Stimulated activated CD4-positive, alpha-beta T cell treated with anti-CD3 and anti-CD28 coated beads, Interleukin-2, amount 100 ng/mL, for 48 hours (primary cell): ENCODE data around the gene RPUSD1.
"Not testable (repeated sequence)": the region's sequence is repeated elsewhere in the genome, so short reads cannot be mapped to it uniquely, and the experiment has no call there.

Source experiments
- DNase-seq, 2 donors: peaks; one replicate each; pipeline ENCODE4 v3.0.0-alpha.2; 2020

Gene RPUSD1

DNA sequence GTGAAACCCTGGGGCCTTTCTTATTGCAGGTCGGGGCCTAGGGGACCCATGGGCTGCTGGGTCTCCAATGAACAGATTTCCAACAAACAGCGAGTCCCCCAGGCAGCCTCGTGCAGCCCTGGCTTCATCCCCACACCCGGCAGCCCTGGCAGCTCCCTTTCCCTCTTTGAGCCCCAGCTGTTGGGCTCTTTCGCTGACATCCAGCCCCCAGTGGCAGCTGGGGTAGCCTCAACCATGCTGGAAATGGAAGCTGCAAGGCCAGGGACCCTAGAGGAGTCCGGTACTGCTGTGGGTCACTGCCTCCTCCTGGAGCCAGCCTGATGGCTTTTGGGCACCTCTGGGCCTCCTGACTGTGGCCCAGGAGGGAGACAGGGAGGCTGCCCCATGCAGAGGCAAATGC is 5.9 kb downstream of the RPUSD1 start:
- DNase-seq, result no peak

DNA sequence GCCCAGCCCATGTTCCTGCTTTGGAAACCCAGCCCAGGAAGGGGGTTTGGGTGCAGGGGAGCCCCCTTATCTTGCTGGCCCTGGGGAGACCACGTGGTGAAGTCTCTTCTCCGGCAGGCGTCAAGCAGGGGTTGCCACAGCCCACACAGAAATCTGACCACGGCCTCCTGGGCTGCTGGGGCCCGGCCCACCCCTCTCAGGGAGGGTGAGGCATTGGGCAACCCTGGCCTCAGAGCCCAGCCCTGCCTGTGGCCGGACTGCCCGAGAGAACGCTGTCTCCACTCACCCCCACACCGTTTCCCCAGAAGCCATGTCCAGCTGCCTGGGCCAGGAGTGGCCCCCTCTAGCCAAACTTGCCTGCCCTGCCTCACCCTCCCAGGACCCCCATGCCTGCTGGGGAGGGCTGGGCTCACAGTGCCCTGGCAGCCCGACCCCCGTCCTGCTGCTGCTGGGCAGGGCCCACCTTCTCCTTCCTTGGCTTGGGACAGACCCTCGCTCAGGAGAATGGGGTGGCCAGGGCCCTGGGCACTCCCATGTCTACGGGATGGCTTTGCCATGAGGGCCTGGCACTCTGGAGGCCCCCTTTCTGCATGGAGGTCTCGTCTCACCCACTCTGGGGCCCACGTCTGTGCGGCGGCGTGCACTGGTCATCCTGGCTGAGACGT is 6.7 kb downstream of the RPUSD1 start:
- no peak for DNase-seq

DNA sequence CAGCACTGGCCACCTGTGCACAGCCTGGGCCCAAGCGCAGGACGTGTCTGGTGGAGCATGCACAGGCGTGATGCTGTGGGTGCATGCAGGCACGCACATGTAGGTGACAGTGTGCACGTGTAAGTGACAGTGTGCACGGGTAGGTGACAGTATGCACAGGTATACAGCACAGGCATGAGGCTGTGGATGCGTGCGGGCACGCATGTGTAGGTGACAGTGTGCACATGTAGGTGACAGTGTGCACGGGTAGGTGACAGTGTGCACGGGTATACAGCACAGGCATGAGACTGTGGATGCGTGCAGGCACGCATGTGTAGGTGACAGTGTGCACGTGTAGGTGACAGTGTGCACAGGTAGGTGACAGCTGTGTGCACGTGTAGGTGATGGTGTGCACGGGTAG is 7.9 kb downstream of the RPUSD1 start:
- DNase-seq, result no peak

DNA sequence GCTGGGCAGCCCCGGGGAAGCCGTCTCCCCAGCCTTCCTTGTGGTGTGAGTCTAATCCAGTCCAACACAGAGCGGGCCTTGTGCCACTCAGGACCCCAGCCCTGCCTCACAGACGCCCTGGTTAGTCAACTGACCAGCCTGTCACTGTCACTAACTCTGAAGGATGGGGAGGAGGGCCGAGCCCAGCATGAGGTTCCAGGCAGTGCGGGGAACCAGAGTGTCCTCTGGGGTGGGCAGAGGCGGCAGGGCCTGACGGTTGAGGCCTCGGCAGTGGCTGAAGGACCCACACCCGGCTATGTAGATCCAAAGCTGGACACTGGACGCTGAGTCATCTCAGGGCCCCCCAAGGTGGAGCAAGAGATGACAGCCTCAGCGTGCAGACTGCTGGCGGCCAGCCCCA is 8.6 kb downstream of the RPUSD1 start:
- no peak for DNase-seq

DNA sequence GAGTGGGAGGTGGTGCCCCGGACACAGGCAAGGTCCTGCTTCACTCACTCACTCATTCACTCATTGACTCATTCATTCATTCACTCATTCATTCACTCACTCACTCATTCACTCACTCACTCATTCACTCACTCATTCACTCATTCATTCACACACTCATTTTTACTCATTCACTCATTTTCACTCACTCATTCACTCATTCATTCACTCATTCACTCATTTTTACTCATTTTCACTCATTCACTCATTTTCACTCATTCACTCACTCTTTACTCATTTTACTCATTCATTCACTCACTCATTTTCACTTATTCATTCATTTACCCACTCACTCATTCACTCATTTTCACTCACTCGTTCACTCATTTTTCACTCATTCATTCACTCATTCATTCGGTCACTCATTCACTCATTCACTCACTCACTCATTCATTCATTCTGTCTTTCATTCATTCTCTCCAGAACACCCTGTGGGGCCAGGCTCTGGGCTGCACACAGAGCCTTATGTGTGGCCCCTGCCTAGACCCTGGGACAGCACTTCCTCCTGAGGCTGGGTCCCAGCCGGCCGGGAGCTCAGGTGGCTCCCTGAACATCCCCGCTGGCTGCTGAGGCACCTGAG is 9.2 kb downstream of the RPUSD1 start:
- no peak for DNase-seq

DNA sequence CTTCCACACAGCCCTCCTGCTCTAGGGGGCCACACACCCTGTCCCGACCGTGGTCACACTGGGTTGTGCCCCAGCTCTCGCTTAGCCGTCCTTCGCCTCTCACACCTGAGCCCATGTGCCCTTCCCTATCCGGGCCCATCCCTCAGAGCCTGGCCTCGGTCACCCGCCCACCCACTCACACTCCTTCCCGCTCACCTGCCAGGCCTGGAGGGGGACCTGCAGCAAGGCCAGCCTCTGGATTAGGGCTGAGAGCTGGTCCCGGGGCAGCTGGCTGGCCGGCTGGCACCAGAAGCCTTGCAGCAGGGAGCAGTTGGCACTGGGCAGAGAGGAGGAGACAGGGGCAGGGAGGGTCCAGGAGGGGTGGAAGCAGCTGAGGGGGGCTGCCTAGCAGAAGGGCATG is 9.7 kb downstream of the RPUSD1 start:
- no peak for DNase-seq

DNA sequence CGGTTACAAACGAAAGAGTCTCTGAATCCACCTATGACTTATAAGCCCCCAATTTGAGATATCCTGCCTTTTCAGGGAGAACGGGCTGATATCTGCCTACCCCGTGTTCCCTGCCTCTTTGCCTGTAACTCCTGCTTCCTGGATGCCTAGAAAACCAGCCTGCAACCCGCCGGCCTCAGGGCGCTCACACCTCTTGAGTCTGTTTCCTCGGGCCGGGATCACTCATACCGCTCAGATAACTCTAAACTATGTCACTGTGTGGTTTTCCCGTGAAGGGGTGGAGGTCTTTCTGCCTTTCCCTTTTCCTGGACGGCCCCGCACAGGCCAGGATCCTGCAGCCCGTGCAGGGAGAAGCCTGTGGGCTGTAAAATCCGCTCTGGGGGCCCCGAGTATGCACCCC is 10.4 kb downstream of the RPUSD1 start:
- DNase-seq, result no peak

DNA sequence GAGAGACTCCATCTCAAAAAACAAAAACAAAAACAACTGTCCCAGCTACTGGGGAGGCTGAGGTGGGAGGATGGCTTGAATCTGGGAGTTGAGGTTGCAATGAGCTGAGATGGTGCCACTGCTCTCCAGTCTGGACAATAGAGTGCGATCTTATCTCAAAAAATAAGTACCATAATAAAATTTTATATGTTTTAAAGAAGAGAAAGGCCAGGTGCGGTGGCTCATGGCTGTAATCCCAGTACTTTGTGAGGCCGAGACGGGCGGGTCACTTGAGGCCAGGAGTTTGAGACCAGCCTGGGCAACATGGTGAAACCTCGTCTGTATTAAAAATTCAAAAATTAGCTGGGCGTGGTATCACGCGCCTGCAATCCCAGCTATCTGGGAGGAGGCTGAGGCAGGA is 11.4 kb downstream of the RPUSD1 start:
- no peak for DNase-seq

DNA sequence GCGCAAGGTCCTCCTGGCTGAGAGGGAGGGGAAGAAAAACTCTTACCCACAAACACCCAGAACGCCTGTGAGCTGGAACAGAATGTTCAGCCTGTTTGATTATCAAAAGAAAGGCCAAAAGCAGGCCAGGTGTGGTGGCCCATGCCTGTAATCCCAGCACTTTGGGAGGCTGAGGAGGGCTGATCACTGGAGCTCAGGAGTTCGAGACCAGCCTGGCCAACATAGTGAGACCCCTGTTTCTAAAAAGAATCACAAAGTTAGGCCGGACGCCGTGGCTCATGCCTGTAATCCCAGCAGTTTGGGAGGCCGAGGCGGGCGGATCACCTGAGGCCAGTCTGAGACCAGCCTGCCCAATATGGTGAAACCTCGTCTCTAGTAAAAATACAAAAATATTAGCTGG is 11.9 kb downstream of the RPUSD1 start:
- DNase-seq, result not testable (repeated sequence)

DNA sequence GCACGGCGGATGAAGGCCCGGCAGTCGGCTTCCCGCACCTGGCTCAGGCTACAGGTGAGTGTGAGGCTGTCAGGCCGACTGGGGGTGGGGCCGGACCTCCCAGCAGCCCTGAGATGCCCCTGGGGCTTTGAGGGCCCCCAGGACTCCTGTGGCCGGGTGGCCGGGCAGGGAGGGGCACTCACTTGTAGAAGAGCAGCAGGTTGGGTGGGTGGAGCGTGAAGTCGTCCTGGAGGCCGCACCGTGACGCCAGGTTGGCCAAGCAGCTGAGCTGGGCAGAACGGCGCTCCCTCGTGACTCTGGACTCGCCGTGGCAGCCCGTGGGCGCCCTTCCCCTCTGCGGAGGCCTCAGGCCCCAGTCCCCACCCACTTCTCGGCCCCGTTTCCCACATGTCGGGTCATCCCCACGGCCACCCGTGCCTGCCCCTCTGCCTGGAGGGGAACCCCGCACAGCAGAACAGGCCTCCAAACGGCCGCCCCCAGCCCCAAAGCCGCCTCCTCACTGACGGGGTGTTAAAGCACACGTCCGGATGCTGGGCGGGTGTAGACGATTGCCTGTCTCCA is 12.9 kb downstream of the RPUSD1 start:
- no peak for DNase-seq

DNA sequence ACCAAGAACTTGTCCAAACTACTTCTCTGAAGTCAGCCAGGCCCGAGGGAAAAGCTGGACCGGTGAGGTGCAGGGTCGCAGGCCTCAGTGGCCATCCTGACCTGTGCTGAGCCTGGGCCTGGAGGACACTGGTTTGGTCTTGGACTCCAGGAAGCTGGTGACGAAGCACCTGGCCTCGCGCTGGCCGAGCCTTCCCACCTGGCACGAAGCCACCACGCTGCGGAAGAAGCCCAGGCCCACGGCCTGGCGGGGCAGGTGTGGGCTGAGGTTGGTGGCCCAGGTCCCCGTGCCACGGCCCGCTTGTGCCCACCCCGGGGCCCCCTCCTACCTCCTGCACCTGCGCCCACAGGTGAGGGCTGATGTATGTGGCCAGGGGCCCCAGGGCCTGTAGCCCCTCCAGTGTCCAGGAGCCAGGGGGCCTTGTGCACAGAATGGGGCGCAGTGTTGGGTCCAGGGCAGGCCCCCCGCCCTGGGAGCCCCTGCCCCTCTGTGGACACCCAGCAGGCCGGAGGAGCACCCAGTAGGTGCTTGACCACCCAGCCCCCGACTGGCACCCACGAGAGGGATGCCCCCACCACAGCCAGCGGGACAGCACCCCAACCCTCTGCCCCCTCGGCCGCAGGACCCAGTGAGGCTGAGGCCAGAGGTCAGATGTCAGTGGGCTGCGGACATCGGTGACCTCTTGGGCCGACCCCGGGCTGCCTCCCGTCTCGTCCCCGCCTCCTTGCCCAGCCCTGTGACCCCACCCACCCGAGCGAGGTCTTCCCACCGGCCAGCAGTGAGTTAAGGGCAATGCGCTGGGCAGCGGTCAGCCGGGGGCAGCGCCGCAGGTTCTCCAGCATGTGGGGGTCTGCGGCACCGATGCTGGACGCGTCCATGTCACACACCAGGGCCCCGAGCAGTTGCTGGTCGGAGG is 13.8 kb downstream of the RPUSD1 start:
- no peak for DNase-seq

DNA sequence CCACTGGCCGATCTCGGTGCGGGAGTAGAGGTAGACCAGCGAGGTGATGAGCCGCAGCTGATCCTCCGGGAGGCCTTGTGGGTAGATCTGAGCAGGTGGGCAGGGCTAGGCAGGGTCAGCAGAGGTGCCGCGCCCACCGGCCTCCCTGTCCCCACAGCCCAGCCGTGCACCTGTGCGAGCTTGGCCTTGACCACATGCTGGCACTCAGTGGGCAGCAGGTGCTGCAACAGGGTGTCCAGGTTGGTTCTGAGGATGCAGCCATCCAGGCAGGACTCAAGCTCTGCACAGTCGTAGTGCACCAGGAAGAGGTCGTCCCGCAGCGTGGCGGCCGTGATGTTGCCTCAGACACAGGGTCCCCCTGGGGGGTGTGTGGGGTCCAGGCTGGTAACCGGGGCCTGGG is 15.2 kb downstream of the RPUSD1 start:
- DNase-seq, result no peak

DNA sequence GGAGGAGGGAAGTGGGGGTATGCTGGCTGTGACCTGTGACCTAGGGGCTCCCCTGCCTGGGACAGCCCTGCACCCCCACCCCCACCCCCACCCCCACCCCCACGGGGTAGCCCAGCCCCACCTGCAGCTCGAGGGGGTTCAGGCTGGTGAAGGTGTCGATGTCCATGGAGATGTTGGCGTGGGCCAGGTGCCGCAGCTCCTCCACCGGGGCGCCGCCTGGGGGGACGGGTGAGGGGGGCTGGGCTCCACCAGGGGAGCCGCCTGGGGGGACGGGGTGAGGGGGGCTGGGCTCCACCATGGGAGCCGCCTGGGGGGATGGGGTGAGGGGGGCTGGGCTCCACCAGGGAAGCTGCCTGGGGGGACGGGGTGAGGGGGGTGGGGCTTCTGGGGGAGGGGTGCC is 17.8 kb downstream of the RPUSD1 start:
- no peak for DNase-seq

DNA sequence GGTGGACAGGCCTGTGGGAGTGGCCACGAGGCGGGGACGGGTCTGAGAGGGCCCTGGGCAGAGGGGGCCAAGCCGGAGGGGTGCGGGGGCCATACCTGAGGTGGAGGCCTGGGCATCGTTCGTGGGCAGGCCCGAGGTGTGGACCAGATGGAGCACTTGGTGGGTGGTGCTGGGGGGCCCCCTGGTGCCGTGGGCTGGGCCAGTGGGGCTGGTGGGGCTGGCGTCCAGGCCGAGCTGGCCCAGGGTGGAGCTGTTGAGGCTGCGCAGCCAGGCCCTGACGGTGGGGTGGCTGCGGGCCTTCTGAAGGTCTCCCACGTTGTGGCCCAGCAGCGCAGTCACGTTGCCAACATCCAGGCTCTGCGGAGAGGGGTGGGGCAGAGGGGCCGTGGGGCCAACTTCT is 18.2 kb downstream of the RPUSD1 start:
- DNase-seq, result no peak

DNA sequence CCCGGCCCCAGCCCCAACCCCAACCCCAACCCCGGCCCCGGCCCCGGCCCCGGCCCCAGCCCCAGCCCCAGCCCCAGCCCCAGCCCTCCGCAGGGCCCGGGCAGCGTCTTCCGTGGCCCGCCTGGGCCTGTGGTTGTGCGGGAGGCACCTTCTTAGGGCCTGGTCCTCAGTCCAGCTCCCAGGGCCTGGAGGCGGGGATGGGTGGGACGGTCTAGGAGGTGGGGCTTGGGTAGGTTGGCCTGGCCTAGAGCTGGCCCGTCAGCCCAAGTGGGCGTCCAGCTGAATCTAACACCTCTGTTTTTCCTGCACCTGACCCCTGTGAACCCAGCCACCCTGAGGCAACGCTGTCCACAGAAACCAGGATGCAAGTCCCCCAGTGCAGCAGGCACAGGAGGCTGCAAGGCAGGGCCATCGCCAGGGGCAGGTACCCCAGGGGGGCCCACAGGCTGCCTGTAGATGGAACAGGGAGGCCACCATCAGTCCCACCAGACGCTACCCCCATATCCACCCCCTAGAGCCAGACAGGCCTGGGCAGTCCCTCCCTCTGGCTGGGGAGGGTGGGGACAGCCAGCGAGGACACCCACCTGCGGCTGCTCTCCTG is 18.9 kb downstream of the RPUSD1 start:
- DNase-seq, result no peak

DNA sequence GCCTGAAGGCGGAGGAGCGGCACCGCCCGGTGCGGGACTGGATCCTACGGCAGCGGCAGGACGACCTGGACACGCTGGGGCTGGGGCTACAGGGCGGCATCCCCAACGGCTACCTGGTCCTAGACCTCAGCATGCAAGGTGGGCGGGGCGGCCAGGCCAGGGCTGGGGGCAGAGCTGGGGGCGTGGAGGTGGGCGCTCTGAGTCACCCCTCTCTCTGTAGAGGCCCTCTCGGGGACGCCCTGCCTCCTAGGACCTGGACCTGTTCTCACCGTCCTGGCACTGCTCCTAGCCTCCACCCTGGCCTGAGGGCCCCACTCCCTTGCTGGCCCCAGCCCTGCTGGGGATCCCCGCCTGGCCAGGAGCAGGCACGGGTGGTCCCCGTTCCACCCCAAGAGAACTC is 19.8 kb downstream of the RPUSD1 start:
- no peak for DNase-seq

DNA sequence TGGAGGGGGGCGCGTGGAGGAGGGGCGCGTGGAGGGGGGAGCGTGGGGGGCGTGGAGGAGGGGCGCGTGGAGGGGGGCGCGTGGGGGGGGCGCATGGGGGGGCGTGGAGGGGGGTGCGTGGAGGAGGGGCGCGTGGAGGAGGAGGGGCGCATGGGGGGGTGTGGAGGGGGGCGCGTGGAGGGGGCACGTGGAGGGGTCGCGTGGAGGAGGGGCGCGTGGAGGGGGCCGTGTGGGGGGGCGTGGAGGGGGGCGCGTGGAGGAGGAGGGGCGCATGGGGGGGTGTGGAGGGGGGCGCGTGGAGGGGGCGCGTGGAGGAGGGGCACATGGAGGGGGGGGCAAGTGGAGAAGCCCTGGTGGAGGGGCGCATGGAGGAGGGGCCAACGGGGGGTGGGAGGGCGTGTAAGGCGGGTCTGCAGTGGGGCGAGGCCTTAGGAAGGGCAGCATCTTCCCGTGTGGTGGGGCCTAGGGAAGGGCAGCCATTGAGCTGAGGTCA is 20.4 kb downstream of the RPUSD1 start:
- DNase-seq, result no peak

DNA sequence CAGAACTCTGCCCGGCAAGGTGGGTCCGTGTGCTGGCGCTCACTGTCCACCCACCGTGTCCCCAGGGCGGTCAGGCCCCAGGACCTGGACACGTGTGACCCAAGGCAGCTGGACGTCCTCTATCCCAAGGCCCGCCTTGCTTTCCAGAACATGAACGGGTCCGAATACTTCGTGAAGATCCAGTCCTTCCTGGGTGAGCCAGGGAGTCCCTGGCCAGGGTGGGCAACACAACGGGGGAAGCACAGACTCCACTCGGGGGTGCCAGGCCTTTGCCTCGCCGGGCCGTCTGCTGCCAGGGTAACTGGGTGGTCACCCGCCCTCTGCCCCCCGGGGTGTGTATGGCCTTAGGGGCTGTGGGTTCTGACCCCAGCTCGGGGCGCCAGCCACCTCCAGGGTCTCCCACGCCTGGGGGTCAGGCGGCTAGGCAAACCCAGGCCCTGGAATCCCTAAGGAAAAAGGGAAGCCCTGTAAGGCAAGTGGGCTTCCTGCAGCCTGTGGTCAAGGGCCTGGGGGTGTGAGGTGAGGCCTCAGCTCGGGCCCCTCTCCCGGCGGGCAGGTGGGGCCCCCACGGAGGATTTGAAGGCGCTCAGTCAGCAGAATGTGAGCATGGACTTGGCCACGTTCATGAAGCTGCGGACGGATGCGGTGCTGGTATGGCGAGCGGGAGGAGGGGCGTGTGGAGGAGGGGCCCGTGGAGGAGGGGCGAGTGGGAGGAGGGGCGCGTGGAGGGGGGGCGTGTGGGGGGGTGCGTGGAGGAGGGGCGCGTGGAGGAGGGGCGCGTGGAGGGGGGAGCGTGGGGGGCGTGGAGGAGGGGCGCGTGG is 21.2 kb downstream of the RPUSD1 start:
- no peak for DNase-seq

DNA sequence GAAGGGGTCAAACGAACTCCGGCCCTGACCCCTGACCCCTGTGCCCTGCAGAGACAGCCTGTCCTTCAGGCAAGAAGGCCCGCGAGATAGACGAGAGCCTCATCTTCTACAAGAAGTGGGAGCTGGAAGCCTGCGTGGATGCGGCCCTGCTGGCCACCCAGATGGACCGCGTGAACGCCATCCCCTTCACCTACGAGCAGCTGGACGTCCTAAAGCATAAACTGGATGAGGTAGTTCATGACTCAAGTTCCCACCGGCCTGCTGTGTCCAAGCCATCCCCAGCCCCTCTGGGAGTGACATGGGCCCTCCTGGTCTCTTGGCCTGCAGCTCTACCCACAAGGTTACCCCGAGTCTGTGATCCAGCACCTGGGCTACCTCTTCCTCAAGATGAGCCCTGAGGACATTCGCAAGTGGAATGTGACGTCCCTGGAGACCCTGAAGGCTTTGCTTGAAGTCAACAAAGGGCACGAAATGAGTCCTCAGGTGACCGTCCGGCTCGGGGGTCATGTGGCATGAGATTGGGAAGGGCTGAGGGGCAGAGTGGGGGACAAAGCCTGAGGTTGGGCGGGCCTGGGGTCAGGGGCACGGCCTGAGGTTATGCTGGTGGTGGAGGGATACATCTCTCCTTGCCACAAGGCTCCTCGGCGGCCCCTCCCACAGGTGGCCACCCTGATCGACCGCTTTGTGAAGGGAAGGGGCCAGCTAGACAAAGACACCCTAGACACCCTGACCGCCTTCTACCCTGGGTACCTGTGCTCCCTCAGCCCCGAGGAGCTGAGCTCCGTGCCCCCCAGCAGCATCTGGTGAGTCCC is 22.0 kb downstream of the RPUSD1 start:
- no peak for DNase-seq

DNA sequence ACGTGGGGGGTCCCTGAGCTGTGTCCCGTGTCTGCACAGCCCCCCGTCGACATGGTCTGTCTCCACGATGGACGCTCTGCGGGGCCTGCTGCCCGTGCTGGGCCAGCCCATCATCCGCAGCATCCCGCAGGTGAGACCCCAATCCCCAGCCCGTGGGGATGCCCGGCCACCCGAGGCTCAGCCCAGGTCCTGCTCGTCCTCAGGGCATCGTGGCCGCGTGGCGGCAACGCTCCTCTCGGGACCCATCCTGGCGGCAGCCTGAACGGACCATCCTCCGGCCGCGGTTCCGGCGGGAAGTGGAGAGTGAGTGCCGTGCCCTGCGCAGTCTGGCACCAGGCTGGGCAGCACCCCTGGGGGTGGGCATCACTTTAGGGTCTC is 22.7 kb downstream of the RPUSD1 start:
- no peak for DNase-seq

DNA sequence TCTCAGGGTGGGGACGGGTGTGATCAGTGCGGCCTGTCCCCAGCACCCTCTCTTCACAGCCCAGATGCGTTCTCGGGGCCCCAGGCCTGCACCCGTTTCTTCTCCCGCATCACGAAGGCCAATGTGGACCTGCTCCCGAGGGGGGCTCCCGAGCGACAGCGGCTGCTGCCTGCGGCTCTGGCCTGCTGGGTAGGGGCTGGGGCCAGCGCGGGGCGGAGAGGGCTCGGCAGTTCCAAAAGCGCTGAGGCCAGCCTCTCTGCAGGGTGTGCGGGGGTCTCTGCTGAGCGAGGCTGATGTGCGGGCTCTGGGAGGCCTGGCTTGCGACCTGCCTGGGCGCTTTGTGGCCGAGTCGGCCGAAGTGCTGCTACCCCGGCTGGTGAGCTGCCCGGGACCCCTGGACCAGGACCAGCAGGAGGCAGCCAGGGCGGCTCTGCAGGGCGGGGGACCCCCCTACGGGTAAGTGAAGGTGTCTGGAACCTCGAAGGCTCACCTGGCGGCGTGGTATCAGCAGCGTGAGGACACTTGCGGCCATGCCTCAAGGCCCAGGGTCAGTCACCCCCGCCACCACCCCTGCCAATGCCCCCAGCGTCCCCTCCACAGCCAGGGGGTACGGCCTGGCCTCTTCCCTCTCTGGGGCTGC is 23.2 kb downstream of the RPUSD1 start:
- no peak for DNase-seq
